ENCODE data around the gene KCNJ10.

Gene KCNJ10

DNA sequence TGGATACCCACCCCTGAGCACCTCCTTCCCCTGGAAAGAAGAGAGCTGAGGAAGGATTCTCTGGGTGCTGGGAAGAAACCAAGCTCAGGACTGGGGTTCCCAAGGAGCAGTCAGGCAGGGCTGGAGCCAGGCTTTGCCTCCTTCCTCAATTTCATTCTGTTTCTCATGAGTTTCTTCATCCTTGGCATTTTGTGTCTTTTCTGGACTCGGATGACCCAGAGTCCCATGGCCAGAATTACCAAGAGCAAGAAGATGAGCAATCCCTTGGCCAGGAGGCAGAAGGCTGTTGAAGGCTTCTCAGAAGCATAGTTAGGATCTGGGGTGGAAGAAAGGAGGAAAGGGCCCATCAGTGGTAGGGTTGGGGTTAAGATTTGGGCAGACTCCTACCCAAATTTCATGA is 118.4 kb downstream of the KCNJ10 start:
- TF ChIP-seq SIN3A (IDR thresholded peaks at IDR 0.05; ENCODE audit: borderline replicate concordance, insufficient read depth, low read length): no peak
- no peak for TF ChIP-seq TAF1 (IDR thresholded peaks at IDR 0.05; ENCODE audit: borderline replicate concordance, insufficient read depth, low read length)
- TF ChIP-seq POLR2AphosphoS5 (IDR thresholded peaks at IDR 0.05; ENCODE audit: low read depth, low read length): no peak
- TF ChIP-seq FOXP2 (optimal IDR thresholded peaks at IDR 0.05; ENCODE audit: borderline replicate concordance, extremely low read depth, extremely low read length, insufficient read depth): no peak
- TF ChIP-seq REST (IDR thresholded peaks at IDR 0.05; ENCODE audit: insufficient read depth in 1 of 2, low read depth in 2 of 2, low read length in 2 of 2): no peak

DNA sequence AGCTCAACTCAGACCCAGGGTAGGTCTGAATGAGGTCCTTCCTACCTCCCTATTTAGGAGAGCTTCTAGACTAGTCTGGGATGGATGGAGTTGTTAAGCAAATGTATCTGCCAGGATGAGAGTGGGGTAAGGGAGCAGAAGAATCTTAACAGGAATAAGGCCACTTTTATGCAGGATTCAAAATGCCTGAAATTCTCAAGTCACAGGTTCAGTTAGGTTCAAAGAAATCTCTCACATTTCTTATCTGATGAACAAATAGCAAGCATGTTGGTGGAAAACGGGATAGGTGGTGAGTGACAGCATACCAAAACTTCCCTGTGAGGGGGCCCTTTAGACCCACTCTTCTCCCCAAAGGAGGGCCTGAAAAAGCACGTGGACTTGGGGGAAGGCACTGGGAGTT is 118.9 kb downstream of the KCNJ10 start:
- TF ChIP-seq REST (IDR thresholded peaks at IDR 0.05; ENCODE audit: insufficient read depth in 1 of 2, low read depth in 2 of 2, low read length in 2 of 2) (no peak), FOXP2 (optimal IDR thresholded peaks at IDR 0.05; ENCODE audit: borderline replicate concordance, extremely low read depth, extremely low read length, insufficient read depth) (no peak), SIN3A (IDR thresholded peaks at IDR 0.05; ENCODE audit: borderline replicate concordance, insufficient read depth, low read length) (no peak), TAF1 (IDR thresholded peaks at IDR 0.05; ENCODE audit: borderline replicate concordance, insufficient read depth, low read length) (no peak)

- TF ChIP-seq REST (IDR thresholded peaks at IDR 0.05; ENCODE audit: insufficient read depth in 1 of 2, low read depth in 2 of 2, low read length in 2 of 2): no peak
- TF ChIP-seq SIN3A (IDR thresholded peaks at IDR 0.05; ENCODE audit: borderline replicate concordance, insufficient read depth, low read length): no peak
- TF ChIP-seq POLR2AphosphoS5 (IDR thresholded peaks at IDR 0.05; ENCODE audit: low read depth, low read length): no peak
- no peak for TF ChIP-seq TAF1 (IDR thresholded peaks at IDR 0.05; ENCODE audit: borderline replicate concordance, insufficient read depth, low read length)
- no peak for TF ChIP-seq FOXP2 (optimal IDR thresholded peaks at IDR 0.05; ENCODE audit: borderline replicate concordance, extremely low read depth, extremely low read length, insufficient read depth)
These were observed 120.0 kb downstream of the KCNJ10 start for GRCh38 chr1:159949981-159950381.

DNA sequence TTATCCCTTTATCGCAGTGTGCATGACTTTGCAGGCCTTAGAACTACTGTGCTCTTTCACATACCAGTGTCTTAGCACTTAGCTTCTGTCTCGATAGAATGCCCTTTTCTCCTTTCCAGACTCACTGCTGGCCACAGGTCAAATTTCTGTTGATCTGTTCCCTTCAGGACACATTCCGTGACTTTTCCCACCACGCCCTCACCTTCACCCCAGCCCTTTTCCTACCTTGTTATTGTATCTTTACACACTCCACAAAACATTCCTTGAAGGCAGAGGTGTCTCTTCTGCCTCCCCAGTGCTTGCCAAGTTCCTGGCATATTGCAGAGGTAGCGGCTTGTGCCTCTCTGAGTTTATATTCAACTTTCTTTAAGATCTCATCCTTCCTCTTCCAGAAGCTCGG is 120.8 kb downstream of the KCNJ10 start:
- no peak for TF ChIP-seq SIN3A (IDR thresholded peaks at IDR 0.05; ENCODE audit: borderline replicate concordance, insufficient read depth, low read length)
- no peak for TF ChIP-seq TAF1 (IDR thresholded peaks at IDR 0.05; ENCODE audit: borderline replicate concordance, insufficient read depth, low read length)
- no peak for TF ChIP-seq REST (IDR thresholded peaks at IDR 0.05; ENCODE audit: insufficient read depth in 1 of 2, low read depth in 2 of 2, low read length in 2 of 2)
- TF ChIP-seq FOXP2 (optimal IDR thresholded peaks at IDR 0.05; ENCODE audit: borderline replicate concordance, extremely low read depth, extremely low read length, insufficient read depth): no peak
- TF ChIP-seq POLR2AphosphoS5 (IDR thresholded peaks at IDR 0.05; ENCODE audit: low read depth, low read length): no peak

Measured in PFSK-1 (cell line).